HL-60/S4 treated with retinoic acid at 250 ng/mL for 4 days and 3 days (cell line): Measurements from ENCODE around the gene YIF1A.

Experiments used
- in situ Hi-C: fragments of 300-500 bp; cut with MboI; formaldehyde crosslinking; loops from 2 replicates; pipeline ENCODE4 v1.7.0; 2022; ENCODE audit warnings: low sequenced_read_pairs

The YIF1A gene

DNA sequence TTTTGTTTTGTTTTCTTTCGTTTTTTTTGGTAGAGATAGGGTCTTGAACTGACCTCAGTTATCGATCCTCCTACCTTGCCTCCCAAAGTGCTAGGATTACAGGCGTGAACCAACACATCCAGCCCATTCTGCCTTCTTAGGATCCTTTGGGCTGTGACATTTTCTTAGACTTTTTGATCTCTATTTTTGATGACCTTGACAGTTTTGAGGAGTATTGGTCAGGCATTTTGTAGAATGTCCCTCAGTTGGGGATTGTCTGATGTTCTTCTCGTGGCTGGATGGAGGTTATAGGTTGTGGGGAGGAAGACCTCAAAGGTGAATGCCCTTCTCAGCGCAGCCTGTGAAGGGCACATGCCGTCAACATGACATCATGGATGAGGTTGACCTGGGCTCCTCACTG is 40.0 kb downstream of the YIF1A start:
- in situ Hi-C loops: no loop called here

GRCh38 chr11:66247801-66248200 is 41.1 kb downstream of the YIF1A start:
- in situ Hi-C loops: no loop called here

DNA sequence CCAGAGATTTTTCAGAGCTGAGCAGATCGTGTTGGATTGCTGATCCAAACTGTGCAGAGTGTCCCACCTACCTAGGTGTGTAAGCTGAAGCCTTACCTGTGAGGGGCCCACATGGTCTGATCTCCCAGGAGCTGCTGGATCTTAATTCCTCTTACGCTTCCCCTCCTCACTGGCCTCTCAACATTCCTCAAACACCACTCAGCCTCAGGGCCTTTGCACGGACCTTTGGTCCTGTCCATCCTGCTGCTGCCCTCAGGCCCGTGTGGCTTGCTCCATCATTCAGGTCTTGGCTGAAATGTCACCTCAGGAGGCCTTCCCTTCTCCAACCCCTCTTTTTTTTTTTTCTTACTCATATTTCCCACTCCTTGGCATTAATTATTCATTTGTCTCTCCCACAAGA is 41.6 kb downstream of the YIF1A start:
- in situ Hi-C loops: no loop called here

DNA sequence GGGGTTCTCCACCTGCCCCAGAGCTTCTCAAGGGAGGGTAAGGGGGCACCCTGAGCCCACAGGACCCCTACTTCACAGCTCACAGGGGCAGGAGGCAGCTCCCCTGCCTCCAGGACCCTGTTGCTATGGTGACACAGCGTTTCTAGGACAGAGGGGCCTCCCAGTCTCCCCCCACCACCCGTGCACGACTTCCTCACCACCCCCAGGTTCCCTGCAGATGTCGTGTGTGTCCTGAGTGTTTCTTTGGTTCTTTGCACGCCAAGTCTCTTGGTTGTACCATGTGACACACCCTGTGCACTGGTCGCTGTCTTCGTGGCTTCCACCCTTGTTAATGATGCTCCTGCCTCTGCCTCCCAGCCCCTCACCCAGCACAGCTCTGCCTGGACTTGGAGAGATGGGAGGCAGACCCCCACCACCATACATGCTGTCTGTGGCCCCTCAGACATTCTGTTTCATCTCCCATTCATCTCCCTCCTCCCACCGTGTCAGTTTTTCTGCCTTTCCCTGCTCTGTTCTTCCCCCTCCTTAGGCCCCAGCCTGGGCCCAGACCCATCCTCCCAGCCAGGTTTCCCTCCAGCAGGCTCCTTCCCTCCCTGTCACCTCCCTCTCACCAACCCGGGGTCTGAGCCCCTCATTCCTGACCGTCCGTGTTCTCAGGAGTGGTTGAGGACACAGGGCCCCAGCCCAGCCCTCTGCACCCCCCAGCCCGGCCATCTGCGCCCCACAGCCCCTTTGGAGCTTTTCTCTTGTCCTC is 45.0 kb downstream of the YIF1A start:
- in situ Hi-C loops: no loop called here

DNA sequence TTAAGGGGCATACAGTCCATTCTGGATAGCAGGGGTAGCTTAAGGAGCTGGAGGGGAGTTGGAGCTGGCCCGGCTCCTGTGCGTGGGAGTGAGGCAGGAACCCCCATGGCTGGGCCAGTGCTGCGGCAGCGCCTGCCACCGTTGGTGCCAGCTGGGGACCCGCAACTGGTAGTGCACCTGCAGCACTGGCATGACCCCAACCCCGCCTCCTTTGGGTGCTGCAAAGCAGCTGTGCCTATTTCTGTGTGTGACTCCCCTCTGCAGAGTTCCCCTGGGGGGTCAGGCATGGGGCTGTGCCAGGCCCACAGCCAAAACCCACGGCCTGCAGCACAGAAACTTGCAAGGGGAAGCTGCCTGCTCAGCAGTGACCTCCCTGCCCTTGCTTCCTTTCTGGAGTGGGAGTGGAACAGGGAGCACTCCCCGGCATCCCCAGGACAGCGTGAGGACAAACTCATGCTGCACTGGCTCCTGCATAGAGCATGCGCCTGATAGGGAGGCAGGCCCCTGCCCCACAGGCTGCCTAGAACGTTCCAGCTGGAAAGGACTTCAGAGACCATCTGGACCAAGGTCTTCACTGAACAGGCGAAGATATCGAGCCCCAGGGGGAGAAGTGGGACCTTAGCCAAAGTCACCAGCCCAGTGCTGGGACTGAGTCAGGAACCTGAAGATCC is 46.7 kb downstream of the YIF1A start:
- in situ Hi-C loops: no loop called here

GRCh38 chr11:66240781-66241136 is 48.2 kb downstream of the YIF1A start:
- in situ Hi-C loops: no loop called here

GRCh38 chr11:66239998-66240780 is 48.8 kb downstream of the YIF1A start:
- in situ Hi-C loops: no loop called here

DNA sequence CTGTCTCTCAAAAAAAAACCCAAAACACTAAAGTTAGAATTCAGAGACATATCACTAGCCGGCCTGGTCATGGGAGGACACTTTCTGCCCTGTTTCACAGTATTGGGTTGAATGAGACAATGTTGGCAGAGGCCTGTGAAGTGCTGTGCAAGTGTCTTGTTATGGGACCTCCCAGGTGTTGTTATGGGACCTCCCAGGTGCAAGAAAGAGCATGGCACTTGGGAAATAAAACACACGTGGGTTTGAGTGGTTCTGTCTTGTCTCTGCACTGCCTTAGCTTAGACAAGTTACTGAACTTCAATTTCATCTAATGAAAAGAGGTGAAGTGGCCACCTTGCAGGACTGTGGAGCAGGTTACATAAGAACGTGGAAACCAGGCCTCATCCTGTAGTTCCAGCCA is 49.4 kb downstream of the YIF1A start:
- in situ Hi-C loops: no loop called here

DNA sequence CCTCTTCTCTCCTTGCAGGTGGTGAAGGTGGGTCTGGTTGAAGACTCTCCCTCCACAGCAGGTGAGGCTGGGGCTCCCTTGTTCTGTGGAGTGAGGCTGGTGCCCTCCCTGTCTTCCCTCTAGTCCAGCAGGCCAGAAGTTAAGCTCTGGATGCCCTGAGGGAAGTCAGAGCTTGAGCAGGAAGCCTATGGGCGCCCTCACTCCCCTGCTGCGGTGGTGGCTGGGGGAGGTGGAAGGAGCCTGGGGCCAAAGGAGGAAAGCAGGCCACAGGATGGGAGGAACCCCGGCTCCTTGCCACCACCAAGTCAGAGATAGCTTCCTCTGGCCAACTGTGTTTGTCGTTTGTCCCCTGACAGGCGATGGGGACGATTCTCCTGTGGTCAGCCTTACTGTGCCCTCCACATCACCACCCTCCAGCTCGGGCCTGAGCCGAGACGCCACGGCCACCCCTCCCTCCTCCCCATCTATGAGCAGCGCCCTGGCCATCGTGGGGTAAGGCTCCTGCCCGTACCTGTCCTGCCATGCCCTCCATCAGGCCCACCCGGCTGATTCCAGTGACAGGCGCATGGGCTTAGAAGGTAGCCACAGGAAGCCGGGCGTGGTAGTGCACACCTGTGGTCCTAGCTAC is 50.0 kb downstream of the YIF1A start:
- in situ Hi-C loops: no loop called here

DNA sequence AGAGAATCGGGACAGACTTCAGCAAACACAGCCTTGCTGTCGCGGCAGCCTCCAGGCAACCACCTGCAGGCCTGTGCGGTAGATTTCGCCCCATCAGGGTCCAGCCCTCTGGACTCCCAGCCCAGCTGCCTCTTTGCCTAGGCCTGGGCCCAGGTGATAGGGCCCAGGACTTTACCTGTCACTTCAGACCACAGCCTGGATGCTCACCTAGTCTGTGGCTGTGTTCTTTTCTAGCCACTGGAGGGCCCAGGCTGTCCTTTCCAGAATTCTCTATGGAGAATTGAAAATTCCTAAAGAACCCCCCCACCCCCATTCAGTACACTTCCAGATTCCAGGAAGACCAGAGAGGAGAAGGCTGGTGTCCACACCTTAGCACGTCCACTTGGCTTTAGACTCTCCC is 51.1 kb downstream of the YIF1A start:
- in situ Hi-C loops: no loop called here

DNA sequence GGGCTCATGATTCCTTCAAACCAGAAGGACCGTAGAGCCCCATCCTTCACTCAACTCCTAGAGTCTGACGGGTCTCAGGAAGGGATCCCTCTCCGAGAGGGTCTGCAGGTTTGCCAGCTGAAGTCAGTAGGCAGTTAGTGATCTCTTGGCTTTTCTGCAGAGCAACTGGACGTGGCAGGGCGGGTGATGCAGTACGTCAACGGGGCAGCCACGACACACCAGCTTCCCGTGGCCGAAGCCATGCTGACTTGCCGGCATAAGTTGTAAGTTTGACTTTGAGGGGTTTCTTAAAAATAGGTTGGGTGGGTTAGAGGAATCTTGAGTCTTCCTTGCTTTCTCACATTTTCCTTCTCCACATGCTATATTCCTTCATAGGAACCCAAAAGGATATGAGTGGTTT is 53.8 kb downstream of the YIF1A start:
- in situ Hi-C loops: no loop called here
